ENCODE measurements around the gene ZNRF4.
"Not testable (repeated sequence)": the region's sequence is repeated elsewhere in the genome, so short reads cannot be mapped to it uniquely, and the experiment has no call there.

ZNRF4 gene

GRCh38 chr19:5477451-5478215 lies 22.4 kb downstream of the ZNRF4 start:
- DNase-seq: no peak

- no peak for DNase-seq
Observed at GRCh38 chr19:5478241-5478924, 23.2 kb downstream of the ZNRF4 start.

- no peak for DNase-seq
Observed at GRCh38 chr19:5478925-5479588, 23.8 kb downstream of the ZNRF4 start.

- DNase-seq: no peak
Observed at GRCh38 chr19:5479958-5480357, 24.7 kb downstream of the ZNRF4 start.

GRCh38 chr19:5480427-5480836 lies 25.2 kb downstream of the ZNRF4 start:
- peak; percentile 30 for DNase-seq

GRCh38 chr19:5481957-5482356 lies 26.7 kb downstream of the ZNRF4 start:
- no peak for DNase-seq

- DNase-seq: no peak
Observed at GRCh38 chr19:5484398-5485285, 29.4 kb downstream of the ZNRF4 start.

- DNase-seq: no peak
Observed at GRCh38 chr19:5485286-5485636, 30.0 kb downstream of the ZNRF4 start.

- not testable (repeated sequence) for DNase-seq
Observed at GRCh38 chr19:5485658-5486057, 30.4 kb downstream of the ZNRF4 start.

- DNase-seq: no peak
Observed at GRCh38 chr19:5487222-5487621, 32.0 kb downstream of the ZNRF4 start.

- DNase-seq: no peak
Observed at GRCh38 chr19:5489551-5489950, 34.3 kb downstream of the ZNRF4 start.

GRCh38 chr19:5491565-5491964 lies 36.3 kb downstream of the ZNRF4 start:
- no peak for DNase-seq

- no peak for DNase-seq
Observed at GRCh38 chr19:5492281-5492634, 37.0 kb downstream of the ZNRF4 start.

- DNase-seq: no peak
Observed at GRCh38 chr19:5492635-5493409, 37.6 kb downstream of the ZNRF4 start.

GRCh38 chr19:5494773-5495172 lies 39.6 kb downstream of the ZNRF4 start:
- DNase-seq: no peak

GRCh38 chr19:5495792-5496191 lies 40.6 kb downstream of the ZNRF4 start:
- DNase-seq: no peak

- DNase-seq: no peak
Observed at GRCh38 chr19:5497297-5497696, 42.1 kb downstream of the ZNRF4 start.

- no peak for DNase-seq
Observed at GRCh38 chr19:5498830-5499550, 43.8 kb downstream of the ZNRF4 start.

- no peak for DNase-seq
Observed at GRCh38 chr19:5501907-5502306, 46.7 kb downstream of the ZNRF4 start.

GRCh38 chr19:5503598-5503997 lies 48.4 kb downstream of the ZNRF4 start:
- no peak for DNase-seq

GRCh38 chr19:5504114-5504513 lies 48.9 kb downstream of the ZNRF4 start:
- no peak for DNase-seq
